Type B pancreatic cell (in vitro differentiated cells): ENCODE measurements around the gene SLC66A2. TPM values are rescaled to one million over a fixed set of nuclear protein-coding genes. Genes with fewer than 3 reads are reported as not detected.

Source experiments
- DNase-seq: peaks from one replicate; pipeline ENCODE4 v3.0.0; 2021; ENCODE audit warnings: mixed read lengths; ENCODE audit not compliant: unreplicated experiment; ENCODE audit errors: extremely low spot score
- H3K27ac Mint-ChIP-seq: 2 replicates; pipeline ENCODE4 v1.8.0; 2021; ENCODE audit warnings: mild to moderate bottlenecking, mixed read lengths
- H3K27me3 Mint-ChIP-seq: 2 replicates; pipeline ENCODE4 v1.8.0; 2021; ENCODE audit warnings: mixed read lengths
- H3K36me3 Mint-ChIP-seq: 2 replicates; pipeline ENCODE4 v1.8.0; 2021; ENCODE audit warnings: mixed read lengths
- H3K4me1 Mint-ChIP-seq: one replicate; pipeline ENCODE4 v1.8.0; 2021; ENCODE audit warnings: mixed read lengths; ENCODE audit not compliant: unreplicated experiment
- H3K4me3 Mint-ChIP-seq: 2 replicates; pipeline ENCODE4 v1.8.0; 2021; ENCODE audit warnings: mild to moderate bottlenecking, mixed read lengths
- H3K9me3 Mint-ChIP-seq: 2 replicates; pipeline ENCODE4 v1.8.0; 2021; ENCODE audit warnings: mixed read lengths
- total RNA-seq: library from RNA; stranded (reverse); gene quantifications from 2 replicates; pipeline ENCODE4 v1.2.1, GENCODE V29; 2021; ENCODE audit warnings: low replicate concordance
- TF ChIP-seq, protein P1 (sequence below): fragments of 200-600 bp; sonication (generic); conservative IDR thresholded peaks from 2 replicates; pipeline ENCODE4 v1.5.0; 2021; ENCODE audit warnings: antibody characterized with exemption, mild to moderate bottlenecking

SLC66A2 gene
- total RNA-seq, 1 donor from 2014 or later: 39.7 TPM

DNA sequence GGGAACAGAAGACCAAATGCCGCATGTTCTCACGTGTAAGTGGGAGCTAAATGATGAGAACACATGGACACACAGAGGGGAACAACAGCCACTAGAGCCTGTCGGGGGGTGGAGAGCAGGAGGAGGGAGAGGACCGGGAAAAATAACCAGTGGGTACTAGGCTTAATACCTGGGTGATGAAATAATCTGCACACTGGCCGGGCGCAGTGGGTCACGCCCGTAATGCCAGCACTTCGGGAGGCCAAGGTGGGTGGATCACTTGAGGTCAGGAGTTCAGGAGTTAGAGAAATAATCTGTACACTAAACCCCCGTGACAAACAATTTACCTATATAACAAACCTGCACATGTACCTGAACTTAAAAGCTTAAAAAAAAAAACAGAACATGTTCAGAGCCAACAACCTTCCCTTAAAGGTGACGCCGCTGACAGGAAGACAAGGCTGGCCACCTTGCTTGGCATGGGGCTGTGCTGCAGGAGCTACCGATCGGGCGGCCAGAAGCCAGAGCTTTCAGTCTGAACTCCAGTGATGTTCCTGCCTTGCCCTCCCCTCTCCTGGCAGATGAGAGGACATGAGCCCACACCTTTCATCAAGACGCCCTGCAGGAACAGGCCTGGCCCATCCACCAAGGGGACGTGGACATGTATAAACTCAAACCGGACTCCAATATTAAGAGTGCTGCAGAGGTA is 11.2 kb downstream of the SLC66A2 start:
- peak; percentile 25 for DNase-seq
- Mint-ChIP-seq H3K27ac (no peak overlapping the region), H3K4me3 (no peak overlapping the region), H3K27me3 (no peaks in the 10 kb centered on the region), H3K4me1 (peaks cover 10% of the 10 kb centered on the region), H3K36me3 (peaks cover 44% of the 10 kb centered on the region), H3K9me3 (no peaks in the 10 kb centered on the region)
- TF ChIP-seq, protein P1, sequence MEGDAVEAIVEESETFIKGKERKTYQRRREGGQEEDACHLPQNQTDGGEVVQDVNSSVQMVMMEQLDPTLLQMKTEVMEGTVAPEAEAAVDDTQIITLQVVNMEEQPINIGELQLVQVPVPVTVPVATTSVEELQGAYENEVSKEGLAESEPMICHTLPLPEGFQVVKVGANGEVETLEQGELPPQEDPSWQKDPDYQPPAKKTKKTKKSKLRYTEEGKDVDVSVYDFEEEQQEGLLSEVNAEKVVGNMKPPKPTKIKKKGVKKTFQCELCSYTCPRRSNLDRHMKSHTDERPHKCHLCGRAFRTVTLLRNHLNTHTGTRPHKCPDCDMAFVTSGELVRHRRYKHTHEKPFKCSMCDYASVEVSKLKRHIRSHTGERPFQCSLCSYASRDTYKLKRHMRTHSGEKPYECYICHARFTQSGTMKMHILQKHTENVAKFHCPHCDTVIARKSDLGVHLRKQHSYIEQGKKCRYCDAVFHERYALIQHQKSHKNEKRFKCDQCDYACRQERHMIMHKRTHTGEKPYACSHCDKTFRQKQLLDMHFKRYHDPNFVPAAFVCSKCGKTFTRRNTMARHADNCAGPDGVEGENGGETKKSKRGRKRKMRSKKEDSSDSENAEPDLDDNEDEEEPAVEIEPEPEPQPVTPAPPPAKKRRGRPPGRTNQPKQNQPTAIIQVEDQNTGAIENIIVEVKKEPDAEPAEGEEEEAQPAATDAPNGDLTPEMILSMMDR: no peak

GRCh38 chr18:79939096-79939495 is 12.4 kb downstream of the SLC66A2 start:
- H3K4me3 Mint-ChIP-seq: no peak overlapping the region

DNA sequence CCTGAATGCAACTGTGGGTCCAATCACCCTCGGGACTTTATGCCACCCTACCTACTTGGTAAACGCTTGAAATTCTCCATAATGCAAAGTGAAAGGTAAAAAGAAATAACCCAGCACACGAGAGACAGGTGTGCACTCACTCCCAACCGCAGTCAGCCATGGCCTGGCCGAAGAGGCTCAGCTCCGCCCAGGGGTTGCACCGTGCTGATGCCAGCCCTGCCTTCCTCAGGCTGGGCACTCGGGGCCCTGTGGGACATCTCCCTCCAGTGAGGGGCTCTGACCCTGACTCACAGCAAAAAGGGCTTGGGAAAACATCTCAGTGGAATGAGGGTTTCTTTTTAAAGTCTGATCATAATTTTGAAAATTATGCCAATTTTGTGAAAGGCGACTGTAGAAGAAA is 13.3 kb downstream of the SLC66A2 start:
- H3K4me3 Mint-ChIP-seq: no peak overlapping the region
- H3K4me1 Mint-ChIP-seq: peaks cover 9% of the 10 kb centered on the region
- no peaks in the 10 kb centered on the region for H3K27me3 Mint-ChIP-seq
- H3K27ac Mint-ChIP-seq: no peak overlapping the region
- DNase-seq: peak; percentile 16
- H3K9me3 Mint-ChIP-seq: peaks cover 3% of the 10 kb centered on the region
- TF ChIP-seq, protein P1: no peak
- peaks cover 62% of the 10 kb centered on the region for H3K36me3 Mint-ChIP-seq

More at GRCh38 chr18:79939096-79939495, 12.4 kb downstream of the SLC66A2 start:
- Mint-ChIP-seq H3K9me3 (no peaks in the 10 kb centered on the region), H3K27me3 (no peaks in the 10 kb centered on the region), H3K27ac (no peak overlapping the region), H3K36me3 (peaks cover 54% of the 10 kb centered on the region), H3K4me1 (peaks cover 10% of the 10 kb centered on the region)
- TF ChIP-seq, protein P1: no peak
- no peak for DNase-seq

- TF ChIP-seq, protein P1: no peak
- Mint-ChIP-seq H3K27ac (peak overlapping the region; percentile 32), H3K27me3 (no peaks in the 10 kb centered on the region), H3K4me1 (peaks cover 4% of the 10 kb centered on the region), H3K36me3 (peaks cover 68% of the 10 kb centered on the region), H3K9me3 (peaks cover 7% of the 10 kb centered on the region), H3K4me3 (no peak overlapping the region)
- DNase-seq: peak; percentile 49
Measured at GRCh38 chr18:79937103-79937860, 14.2 kb downstream of the SLC66A2 start.

- no peak overlapping the region for H3K27ac Mint-ChIP-seq
- H3K4me1 Mint-ChIP-seq: peaks cover 4% of the 10 kb centered on the region
- peaks cover 68% of the 10 kb centered on the region for H3K36me3 Mint-ChIP-seq
- TF ChIP-seq, protein P1: no peak
- H3K4me3 Mint-ChIP-seq: no peak overlapping the region
- peaks cover 7% of the 10 kb centered on the region for H3K9me3 Mint-ChIP-seq
- DNase-seq: peak; percentile 53
- no peaks in the 10 kb centered on the region for H3K27me3 Mint-ChIP-seq
Measured at GRCh38 chr18:79936641-79937040, 14.8 kb downstream of the SLC66A2 start.
